ENCODE results near the gene ARMC8.

Gene ARMC8

DNA sequence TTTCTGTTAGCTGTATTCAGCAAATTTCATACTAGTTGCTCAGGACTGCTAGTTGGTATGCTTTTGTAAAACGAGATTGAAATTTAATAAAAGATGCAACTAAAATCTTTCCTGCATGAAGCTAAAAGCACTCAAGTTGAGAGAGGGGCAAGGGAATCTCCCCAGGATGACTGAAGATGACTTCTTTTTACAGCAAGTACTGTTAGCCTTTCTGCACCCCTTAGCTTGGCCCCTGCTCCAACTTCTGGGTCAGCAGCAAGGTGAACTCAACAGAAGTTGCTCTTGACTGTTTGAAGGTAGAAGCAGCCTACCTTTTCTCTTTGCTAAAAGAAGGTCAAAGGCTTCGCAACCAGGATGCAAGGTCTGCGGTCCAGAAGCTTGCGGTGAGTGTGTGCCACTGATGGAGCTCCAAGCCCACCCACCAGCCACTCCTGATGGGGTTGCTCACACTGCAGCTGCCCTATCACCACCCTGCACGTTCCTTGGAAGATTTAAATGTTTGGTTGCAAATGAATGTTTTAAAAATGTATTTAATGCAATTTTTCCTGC lies 110.0 kb downstream of the ARMC8 start:
- in situ Hi-C loops (cut with MboI; ENCODE audit: low sequenced_read_pairs, unreplicated experiment): no loop called here
- no peak for DNase-seq (ENCODE audit: low spot score)
- TF ChIP-seq, protein P1, sequence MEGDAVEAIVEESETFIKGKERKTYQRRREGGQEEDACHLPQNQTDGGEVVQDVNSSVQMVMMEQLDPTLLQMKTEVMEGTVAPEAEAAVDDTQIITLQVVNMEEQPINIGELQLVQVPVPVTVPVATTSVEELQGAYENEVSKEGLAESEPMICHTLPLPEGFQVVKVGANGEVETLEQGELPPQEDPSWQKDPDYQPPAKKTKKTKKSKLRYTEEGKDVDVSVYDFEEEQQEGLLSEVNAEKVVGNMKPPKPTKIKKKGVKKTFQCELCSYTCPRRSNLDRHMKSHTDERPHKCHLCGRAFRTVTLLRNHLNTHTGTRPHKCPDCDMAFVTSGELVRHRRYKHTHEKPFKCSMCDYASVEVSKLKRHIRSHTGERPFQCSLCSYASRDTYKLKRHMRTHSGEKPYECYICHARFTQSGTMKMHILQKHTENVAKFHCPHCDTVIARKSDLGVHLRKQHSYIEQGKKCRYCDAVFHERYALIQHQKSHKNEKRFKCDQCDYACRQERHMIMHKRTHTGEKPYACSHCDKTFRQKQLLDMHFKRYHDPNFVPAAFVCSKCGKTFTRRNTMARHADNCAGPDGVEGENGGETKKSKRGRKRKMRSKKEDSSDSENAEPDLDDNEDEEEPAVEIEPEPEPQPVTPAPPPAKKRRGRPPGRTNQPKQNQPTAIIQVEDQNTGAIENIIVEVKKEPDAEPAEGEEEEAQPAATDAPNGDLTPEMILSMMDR (IDR thresholded peaks at IDR 0.05; ENCODE audit: borderline replicate concordance, control extremely low read depth, extremely low read depth, insufficient read depth, missing control alignments): no peak

DNA sequence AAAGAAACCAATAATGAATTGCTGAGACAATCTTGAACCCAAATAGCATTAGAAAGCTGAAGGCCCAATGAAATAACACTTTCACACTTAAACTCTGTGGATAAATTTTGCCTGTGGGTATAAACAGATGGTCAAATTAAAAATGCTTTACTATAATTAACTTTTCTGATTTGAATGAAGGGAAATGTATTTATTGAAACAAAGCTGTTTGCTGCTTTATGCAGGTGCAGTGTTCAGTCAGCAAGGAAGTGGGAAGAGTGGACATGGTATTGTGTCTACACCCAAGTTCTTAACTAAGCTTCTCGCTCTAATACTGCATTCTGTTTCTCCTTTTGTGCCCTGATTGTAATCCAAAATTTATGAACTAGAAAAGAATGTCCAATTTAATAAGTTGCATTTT lies 110.8 kb downstream of the ARMC8 start:
- TF ChIP-seq, protein P1 (IDR thresholded peaks at IDR 0.05; ENCODE audit: borderline replicate concordance, control extremely low read depth, extremely low read depth, insufficient read depth, missing control alignments): no peak
- in situ Hi-C loops (cut with MboI; ENCODE audit: low sequenced_read_pairs, unreplicated experiment): no loop called here
- DNase-seq (ENCODE audit: low spot score): no peak

DNA sequence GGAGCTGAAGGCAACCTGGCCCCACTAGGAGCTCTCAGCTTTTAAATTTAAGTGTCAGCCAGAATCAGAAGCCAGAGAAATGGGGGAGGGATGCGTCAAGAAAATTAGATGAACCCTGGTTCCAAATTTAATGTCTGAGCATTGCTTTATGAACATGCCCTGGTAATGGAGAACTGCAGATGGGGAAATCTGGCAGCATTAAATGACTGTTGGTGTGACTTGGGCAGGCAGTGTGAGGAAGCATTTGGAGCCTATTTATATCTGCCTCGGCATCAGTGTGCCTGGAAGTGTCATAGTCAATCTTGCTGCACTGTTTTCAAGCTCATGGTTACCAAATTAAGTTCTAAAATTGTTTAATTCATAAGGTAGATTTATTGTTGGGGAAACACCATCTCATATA lies 113.5 kb downstream of the ARMC8 start:
- TF ChIP-seq, protein P1 (IDR thresholded peaks at IDR 0.05; ENCODE audit: borderline replicate concordance, control extremely low read depth, extremely low read depth, insufficient read depth, missing control alignments): no peak
- DNase-seq (ENCODE audit: low spot score): no peak
- in situ Hi-C loops (cut with MboI; ENCODE audit: low sequenced_read_pairs, unreplicated experiment): no loop called here

DNA sequence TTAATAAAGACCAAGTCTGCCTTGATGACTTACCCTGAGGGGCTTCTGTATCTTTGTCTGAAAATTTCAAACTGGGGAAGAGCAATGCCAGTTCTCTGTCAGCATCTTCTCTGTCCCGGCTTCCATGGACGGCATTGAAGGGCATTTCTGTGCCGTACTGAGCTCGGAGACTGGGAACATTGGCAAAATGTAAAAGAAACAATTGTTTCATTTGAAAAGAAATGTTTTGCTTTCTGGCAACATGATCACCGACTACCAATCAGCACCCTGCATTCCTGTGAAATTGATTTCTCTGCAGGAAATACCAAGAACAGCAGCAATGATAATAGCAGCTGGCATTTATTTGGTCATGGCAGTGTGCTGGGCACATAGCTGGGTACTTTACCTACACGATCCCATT lies 116.4 kb downstream of the ARMC8 start:
- TF ChIP-seq, protein P1 (IDR thresholded peaks at IDR 0.05; ENCODE audit: borderline replicate concordance, control extremely low read depth, extremely low read depth, insufficient read depth, missing control alignments): no peak
- no peak for DNase-seq (ENCODE audit: low spot score)
- in situ Hi-C loops (cut with MboI; ENCODE audit: low sequenced_read_pairs, unreplicated experiment): no loop called here

DNA sequence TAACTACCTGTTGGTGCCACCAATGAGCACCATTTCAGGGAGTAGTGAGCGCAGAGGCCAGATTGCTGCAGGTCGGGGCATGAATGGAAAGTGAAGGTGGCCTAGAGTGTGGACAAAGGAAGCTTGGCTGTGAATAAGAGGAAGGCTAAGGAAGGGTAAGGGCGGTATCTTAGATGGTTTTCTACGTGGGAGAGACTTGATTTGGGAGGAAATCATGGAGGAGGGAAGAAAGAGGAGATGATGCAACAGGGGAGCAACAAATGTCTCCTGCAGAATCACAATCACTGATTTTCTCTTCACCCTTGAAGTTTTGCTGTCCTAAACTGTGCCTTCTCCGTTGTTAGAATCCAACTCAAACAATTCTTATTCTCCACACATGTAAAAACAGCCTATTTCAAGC lies 120.8 kb downstream of the ARMC8 start:
- in situ Hi-C loops (cut with MboI; ENCODE audit: low sequenced_read_pairs, unreplicated experiment): no loop called here
- TF ChIP-seq, protein P1 (IDR thresholded peaks at IDR 0.05; ENCODE audit: borderline replicate concordance, control extremely low read depth, extremely low read depth, insufficient read depth, missing control alignments): no peak
- DNase-seq (ENCODE audit: low spot score): no peak

DNA sequence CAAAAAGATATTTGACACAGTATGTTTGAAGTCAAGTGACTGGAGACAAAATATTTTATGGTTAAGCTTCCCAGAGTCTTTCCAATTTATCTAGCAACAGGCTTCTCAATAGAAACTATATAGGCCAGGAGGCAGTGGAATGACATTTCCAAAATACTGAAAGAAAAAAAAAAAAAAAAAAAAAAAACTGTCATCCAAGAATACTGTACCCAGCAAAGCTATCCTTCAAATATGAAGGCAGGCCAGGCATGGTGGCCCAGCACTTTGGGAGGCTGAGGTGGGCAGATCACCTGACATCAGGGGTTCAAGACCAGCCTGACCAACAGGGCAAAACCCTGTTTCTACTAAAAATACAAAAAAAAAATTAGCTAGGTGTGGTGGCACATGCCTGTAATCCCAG lies 121.7 kb downstream of the ARMC8 start:
- TF ChIP-seq, protein P1 (IDR thresholded peaks at IDR 0.05; ENCODE audit: borderline replicate concordance, control extremely low read depth, extremely low read depth, insufficient read depth, missing control alignments): no peak
- in situ Hi-C loops (cut with MboI; ENCODE audit: low sequenced_read_pairs, unreplicated experiment): no loop called here

DNA sequence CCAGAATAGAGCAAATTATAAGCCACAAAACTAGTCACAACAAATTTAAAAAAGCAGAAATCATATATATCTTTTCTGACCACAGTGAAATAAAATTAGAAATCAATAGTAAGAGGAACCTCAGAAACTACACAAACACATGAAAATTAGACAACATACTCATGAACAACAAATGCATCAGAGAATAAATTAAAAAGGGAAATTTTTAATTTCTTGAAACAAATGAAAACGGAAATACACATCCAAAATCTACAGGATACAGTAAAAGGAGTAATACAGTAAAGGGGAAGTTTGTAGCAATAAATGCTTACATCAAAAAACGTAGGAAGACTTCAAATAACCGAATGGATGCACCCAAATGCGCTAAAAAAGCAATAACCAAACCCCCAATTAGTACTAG lies 123.4 kb downstream of the ARMC8 start:
- TF ChIP-seq, protein P1 (IDR thresholded peaks at IDR 0.05; ENCODE audit: borderline replicate concordance, control extremely low read depth, extremely low read depth, insufficient read depth, missing control alignments): no peak
- DNase-seq (ENCODE audit: low spot score): no peak
- in situ Hi-C loops (cut with MboI; ENCODE audit: low sequenced_read_pairs, unreplicated experiment): no loop called here

More for the DNA sequence above, 121.7 kb downstream of the ARMC8 start:
- no peak for DNase-seq (ENCODE audit: low spot score)

Measured in GM13976 (cell line).